Stimulated activated naive CD8-positive, alpha-beta T cell treated with anti-CD3 and anti-CD28 coated beads, Interleukin-15, Interleukin-2, amounts not matched to agents 100 U/mL and 50 U/mL, for 24 hours (primary cell): Measurements from ENCODE around the gene CALHM3.

Experiments
- ATAC-seq: fragments of 150-1000 bp; cut with Tn5 transposase; one replicate; pipeline ENCODE4 v1.10.0; 2021
- DNase-seq: peaks from one replicate; pipeline ENCODE4 v3.0.0; 2021

CALHM3 gene

DNA sequence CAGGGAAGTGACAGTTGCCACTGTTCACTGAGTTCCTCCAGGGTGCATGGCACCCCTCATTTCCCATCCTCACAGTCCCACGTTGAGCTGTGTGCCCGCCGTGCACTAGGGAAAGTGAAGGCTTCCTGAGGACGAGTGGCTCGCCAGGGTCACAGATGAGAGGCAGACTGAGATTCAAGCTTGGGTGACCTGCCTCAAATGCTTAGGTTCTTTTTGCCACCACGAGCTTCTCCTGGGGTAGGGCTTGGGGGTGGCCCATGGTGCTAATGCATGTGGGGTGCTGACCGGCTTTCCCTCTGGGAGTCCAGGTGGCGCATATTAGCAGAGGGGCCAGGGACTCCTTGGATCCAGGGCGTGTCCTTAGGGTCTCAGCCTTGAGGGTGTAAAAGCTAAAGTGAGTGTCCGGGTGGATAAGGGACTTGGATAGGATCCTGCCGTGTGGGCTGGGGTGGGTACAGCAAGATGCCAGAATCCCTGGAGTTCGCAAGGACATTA lies 28.8 kb downstream of the CALHM3 start:
- ATAC-seq (no peak), DNase-seq (no peak)

DNA sequence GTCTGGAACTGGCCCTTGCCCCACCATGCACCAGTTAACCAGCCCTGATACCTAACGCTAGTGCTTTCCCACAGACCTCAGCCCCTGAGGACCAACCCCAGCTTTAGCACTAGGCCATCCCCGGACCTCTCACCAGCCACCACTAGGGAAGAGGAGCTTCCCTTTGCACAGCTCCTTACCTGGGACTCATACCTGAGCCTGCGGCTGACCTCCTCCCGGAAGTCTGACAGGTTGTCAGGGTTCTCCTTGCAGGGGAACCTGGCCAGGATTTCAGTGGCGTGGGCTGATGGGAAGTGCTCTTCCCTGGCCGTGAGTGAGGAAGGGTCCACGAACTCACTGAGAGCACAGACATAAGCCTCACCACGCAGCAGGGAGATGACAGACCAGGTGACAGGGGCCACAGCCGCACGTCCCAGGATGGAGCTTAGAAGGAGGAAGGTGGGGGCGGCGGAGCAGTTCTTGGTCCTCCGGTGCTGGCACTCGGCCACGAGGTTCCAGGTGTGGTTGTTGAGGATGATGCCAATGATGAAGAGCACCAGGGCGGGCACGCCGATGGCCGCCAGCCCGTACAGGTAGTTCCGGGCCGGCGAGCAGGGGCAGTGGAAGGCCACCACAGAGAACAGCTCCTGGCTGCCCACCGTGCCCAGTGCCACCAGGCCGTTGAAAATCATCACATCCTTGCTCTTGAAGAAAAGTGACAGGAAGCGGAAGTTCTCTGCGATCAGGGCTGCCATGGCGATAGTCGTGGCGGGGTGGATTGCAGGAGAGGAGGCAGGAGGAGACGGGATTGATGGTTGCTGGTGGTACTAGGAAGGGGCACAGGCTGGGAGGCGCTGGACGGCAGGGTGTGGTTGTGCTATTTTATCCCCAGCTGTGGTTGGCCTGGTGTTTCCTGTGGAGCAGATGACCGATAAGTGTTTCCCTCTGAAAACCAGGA lies 29.6 kb downstream of the CALHM3 start:
- ATAC-seq (no peak), DNase-seq (no peak)

DNA sequence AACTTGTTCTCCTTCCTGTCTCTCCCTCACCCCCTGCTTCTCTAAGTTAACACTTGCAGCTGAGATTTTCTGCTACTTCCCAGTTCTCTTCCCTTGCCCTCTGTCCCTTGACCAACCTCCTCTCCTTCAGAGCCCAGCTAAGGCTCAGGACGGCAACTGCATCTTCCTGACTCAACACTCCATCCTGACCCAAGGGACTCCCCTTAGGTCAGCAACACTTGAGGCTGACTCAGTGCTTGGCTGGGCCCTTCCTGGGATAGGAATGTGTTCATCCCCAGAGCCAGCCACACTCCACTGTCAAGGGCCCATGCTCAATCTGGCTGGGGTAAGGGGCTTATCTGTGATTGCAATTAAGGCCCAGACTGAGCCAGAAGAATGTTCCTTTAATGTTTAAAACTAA lies 30.3 kb downstream of the CALHM3 start:
- DNase-seq (no peak), ATAC-seq (no peak)

DNA sequence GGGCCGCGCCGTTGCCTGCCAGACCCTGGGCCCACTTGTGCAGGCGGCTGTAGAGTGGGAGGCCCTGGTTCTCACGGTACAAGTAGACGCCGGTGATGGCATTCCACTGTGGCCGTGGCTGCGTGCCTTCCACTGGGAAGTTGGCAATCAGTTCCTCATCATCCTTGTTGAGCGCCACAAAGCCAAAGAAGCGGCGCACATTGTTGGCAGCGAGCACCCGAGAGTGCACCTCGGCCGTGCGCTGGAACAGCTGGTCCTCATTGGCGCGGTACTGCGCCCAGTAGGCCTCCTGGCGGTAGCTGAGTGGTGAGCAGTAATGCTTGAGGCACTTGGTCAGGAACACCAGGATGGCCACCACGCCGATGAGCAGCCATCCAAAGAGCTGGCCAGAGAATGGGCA lies 31.9 kb downstream of the CALHM3 start:
- ATAC-seq (no peak), DNase-seq (no peak)

DNA sequence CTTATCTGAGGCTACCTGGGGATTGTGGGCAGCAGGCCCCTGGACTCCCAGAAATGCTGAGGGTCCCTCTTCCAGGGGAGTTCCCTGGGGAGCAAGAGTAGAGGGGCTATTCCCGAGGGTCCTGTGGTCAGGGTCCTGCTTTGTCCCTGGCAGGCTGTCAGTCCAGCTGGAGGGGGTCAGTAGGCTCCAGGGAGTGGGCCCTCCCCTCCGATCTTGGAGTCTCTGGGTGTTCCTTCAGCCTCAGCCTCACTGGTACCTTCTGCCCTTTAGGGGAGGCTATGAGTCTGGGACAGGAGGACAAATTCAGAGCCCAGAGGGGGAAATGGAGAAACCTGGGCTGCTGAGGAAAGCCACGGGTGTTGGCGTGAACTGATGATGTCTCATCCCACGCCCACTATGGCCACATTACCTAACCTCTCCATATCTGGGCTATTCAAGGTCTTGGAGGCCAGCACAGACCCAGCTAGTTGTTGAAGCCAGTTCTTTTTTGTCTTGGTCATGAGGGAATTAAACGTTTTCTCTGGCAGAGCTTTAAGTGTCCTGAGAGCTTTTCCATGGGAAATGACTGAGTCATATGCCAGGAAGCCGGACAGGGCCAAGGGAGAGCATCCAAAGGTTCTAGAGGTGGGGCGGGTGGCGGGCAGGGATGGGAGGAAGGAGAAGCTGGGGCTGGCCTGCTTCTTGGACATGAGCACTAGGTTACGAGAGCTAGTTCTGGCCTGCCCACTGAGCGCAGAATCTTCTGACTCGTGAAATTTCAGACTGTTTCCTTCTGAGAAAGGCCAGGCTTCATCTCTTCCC lies 33.1 kb downstream of the CALHM3 start:
- DNase-seq (no peak), ATAC-seq (no peak)

DNA sequence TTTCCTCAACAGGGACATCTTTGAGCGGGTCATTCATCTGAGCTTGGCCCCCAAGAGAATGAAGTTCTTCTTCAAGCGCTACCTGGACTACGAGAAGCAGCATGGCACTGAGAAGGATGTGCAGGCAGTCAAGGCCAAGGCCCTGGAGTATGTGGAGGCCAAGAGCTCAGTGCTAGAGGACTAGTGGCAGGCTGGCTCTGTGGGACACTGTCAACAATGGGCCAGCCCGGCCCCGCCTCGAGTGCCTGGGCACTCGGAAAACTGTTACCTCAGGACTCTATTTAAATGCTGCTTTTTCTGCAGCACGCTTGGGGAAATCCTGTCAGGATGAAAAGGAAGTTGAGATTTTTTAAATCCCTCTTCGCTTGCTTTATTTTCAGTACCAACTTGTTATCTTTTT lies 33.7 kb downstream of the CALHM3 start:
- DNase-seq (no peak), ATAC-seq (no peak)

DNA sequence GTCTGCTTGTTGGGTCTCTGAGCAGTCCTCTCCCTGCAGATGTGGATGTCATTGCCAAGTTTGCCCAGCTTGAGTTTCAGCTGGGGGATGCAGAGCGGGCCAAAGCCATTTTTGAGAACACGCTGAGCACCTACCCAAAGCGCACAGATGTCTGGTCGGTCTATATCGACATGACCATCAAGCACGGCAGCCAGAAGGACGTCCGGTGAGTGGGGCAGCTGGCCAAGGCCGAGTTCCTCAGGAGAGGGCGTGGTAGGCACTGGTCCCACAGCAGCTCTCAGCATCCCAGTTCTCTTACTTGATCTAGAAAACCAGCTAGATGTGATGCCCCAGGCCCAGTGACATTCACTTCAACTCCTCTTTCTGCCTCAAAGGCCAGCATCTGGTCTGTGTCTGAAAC lies 34.6 kb downstream of the CALHM3 start:
- ATAC-seq (no peak), DNase-seq (no peak)

DNA sequence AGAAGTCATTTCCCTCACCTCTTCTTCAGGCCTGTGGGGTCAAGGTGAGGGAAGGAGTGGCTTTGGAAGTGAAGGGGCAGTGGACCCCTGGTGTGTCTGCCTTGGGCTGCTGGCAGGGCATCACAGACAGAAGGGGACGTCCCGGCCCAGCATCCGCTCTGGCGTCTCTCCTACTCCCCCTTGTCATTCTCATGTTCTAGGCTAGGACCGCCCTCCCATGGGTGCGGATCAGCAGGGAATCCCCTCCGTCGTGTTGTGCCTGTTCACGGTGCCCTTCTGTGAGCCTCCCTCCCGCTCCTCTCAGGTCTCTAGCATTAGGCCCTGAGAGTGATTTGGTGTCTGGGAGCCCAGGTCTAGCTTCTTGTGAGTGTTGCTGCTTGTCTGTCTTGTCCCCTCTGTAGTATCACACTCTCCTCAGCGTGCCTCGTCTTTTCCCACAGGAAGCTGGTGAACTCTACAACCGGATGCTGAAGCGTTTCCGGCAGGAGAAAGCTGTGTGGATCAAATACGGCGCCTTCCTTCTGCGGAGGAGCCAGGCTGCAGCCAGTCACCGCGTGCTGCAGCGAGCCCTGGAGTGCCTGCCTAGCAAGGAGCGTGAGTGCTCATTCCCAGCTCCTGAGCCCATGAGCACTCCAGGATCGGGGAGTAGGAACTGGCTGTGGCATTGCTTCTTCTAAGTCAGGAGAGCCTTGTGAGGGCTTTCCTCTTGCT lies 35.4 kb downstream of the CALHM3 start:
- DNase-seq (no peak), ATAC-seq (no peak)

DNA sequence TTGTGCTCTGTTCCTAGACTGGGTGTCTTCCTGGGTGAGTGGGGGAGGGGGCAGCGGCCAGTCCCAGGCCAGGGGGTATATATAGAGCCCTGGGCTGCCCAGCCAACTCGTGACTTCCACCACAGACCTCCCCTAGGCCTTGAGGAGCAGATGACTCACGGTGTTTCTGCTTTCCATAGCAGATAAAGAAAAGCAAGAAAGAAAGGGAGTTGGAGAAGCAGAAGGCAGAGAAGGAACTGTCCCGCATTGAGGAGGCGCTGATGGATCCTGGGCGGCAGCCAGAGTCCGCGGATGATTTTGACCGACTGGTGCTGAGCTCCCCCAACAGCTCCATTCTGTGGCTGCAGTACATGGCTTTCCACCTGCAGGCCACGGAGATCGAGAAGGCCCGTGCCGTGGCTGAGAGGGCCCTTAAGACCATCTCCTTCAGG lies 37.0 kb downstream of the CALHM3 start:
- no peak for DNase-seq
- no peak for ATAC-seq

DNA sequence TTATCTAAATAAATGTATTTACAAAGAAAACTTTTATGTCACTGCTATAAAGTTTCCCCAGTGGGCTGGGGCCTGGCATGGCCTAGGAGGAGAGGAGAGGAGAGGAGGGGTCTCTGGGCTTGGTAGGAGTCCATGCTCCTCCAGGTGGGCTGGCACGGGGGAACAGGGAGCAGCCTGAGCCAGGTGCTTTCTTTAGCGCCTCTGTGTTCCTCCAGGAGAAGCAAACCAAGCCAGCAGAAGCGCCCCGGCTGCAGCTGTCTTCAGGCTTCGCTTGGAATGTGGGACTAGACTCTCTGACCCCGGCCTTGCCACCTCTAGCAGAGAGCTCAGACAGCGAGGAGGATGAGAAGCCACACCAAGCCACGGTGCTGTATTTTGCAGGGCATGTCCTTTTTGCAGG lies 37.4 kb downstream of the CALHM3 start:
- DNase-seq, result no peak
- no peak for ATAC-seq

DNA sequence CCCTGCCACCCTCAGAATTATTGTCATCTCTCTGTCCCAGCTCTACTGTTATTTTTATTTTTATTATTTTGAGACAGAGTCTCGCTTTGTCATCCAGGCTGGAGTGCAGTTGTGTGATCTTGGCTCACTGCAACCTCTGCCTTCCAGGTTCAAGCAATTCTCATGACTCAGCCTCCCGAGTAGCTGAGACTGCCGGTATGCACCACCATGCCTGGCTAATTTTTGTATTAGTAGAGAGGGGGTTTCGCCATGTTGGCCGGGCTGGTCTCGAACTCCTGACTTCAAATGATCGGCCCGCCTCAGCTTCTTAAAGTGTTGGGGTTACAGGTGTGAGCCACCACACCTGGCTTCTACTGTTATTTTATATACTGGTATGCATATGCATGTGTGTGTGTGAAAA lies 37.8 kb downstream of the CALHM3 start:
- DNase-seq (no peak), ATAC-seq (no peak)

DNA sequence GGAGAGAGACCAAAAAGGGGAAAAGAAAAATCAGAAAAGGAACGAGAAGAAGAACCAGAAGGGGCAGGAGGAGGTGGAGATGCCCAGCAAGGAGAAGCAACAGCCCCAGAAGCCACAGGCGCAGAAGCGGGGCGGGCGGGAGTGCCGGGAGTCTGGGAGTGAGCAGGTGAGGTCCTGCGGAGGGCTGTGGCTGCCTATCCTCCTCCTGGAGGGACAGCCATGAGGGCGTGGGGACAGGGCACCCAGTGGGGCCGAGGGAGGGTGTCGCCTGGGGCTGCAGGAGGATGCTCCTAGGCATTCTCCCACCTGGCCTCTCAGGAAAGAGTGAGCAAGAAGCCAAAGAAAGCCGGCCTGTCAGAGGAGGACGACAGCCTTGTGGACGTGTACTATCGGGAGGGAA lies 38.6 kb downstream of the CALHM3 start:
- ATAC-seq, result no peak
- no peak for DNase-seq

DNA sequence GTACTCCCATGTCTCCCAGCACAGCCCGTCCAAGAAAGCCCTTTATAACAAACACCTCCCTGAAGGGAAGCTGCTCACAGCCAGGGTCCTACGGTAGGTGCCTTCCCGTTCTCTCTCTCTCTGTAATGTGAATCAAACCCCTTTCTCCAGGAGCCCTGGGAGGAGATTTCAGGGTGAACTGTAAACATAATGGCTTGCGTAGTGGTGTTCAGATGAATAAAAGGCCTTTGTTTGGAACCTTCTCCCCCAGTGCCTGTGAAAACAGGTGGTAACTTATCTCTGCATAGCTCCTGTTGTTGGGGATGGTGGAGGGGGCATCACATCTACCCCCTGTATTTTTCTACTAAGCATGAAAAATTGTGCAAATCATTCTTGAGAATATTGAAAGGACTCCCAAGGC lies 39.3 kb downstream of the CALHM3 start:
- DNase-seq (no peak), ATAC-seq (no peak)

DNA sequence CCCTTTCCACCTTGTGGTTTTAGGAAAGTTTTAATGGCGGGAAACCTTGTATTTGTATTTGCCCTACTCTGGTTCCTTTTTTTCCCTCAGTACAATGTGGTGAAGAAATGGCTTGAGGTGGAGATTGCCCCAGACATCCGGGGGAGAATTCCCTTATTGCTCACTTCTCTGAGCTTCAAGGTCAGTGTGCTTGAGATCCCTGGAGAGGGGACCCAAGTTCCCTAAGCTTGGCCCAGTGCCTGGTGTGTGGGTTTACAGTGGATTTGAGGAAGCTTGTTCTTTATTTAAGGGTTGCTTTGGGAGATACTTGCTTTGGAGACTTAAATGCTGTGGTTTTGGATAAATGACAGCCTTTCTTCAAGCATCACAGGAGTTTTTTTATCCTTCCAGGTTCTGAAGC lies 45.2 kb downstream of the CALHM3 start:
- DNase-seq (no peak), ATAC-seq (no peak)

DNA sequence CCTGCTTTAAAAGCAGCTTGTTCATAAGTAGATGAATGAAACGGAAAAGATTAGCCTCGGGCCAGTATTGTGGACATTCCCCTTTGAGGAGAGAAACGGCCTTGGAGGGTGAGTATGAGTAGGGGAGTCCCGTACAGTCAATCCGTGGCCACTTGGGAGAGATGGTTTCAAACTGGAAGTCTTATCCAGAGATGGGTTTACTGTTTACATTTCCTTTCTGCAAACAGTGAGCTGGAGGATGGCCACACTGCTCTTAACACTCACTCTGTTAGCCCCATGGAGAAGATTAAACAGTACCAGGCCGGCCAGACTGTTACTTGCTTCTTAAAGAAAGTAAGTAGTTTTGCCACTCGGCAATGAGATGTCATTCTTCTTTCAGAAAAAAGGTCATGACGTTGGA lies 47.1 kb downstream of the CALHM3 start:
- no peak for DNase-seq

DNA sequence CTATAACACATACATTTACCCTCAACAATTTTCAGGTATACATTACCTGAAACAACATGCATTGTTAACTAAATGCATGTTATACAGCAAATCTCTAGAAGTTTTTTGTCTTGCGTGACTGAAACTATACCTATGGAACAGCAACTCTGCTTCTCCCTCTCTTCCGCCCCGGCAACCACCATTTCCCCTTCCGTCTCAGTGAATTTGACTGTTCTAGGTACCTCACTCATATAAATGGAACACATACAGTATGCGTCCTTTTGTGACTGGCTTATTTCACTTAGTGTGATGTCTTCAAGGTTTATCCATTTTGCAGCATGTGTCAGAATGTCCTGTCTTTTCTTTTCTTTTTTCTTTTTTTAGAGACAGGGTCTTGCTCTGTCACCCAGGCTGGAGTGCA lies 49.4 kb downstream of the CALHM3 start:
- DNase-seq (no peak), ATAC-seq (no peak)

More for the DNA sequence above, 47.1 kb downstream of the CALHM3 start:
- ATAC-seq, result no peak

DNA sequence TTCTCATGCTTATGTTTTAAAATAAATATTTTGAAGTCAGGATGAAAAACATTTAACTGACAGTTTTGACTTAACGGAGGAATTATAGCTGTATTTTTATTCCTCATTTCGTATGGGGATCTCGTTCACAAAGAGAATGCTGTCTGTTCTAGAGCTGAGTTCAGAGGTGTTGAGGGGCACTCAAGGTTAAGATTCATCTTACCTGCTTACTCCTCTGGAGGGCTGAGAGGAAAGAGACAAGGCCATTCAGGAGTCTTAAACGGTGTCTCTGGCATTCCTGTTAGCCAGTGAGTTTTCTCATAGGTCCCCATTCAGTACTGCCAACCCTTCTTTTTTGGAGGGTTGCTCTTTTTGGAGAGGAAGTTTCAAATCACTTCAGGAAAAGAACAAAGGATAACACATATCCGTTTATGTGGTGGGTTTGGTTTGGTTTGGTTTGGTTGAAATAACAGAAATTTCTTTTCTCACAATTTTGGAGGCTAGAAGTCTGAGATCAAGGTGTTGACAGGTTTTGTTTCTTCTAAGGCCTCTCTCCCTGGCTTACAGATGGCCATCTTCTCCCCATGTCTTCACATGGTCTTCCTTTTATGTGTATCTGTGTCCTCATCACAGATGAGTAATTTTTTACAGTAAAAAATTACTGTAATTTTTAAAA lies 49.9 kb downstream of the CALHM3 start:
- DNase-seq (no peak), ATAC-seq (no peak)

DNA sequence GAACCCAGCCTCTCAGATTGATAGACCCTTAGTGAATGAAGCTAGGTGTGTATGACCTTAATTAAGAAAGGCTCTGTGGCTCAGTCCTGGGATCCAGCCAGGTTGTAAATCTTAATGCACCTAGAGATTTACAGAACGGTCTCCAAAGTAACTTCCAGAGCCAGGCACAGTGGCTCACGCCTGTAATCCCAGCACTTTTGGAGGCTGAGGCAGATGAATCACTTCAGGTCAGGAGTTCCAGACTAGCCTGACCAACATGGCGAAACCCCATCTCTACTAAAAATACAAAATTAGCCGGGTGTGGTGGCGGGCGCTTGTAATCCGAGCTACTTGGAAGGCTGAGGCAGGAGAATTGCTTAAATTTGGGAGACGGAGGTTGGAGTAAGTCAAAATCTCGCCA lies 51.2 kb downstream of the CALHM3 start:
- no peak for ATAC-seq
- DNase-seq, result no peak

DNA sequence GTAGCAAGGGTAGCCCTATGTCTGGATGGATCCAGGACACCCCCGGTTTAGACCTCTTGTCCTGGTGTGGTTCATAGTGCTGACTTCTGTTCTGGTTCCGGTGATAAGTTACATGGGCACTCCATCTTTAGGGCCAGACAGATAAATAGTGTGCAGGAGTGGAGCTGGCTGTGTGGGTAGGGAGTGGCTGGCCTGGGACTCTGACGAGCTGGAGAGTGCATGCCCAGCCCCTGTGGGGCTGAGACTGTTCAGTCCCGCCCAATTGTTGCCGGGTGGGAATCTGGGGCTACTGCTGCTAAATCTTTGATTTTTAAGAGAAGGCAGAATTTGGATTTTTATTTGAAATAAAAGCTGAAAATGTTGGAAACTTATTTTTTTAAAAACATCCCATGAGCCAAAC lies 55.3 kb downstream of the CALHM3 start:
- ATAC-seq (no peak), DNase-seq (no peak)
